Stimulated activated naive CD8-positive, alpha-beta T cell treated with anti-CD3 and anti-CD28 coated beads, Interleukin-15, Interleukin-2, amounts not matched to agents 100 ng/mL and 50 ng/mL, for 24 hours (primary cell): Measurements from ENCODE around the gene DAGLB.
"Not testable (repeated sequence)": the region's sequence is repeated elsewhere in the genome, so short reads cannot be mapped to it uniquely, and the experiment has no call there.

Experiments used
- H3K27ac Mint-ChIP-seq: one replicate; pipeline ENCODE4 v1.8.0; 2021; ENCODE audit warnings: mild to moderate bottlenecking, mixed read lengths
- H3K27me3 Mint-ChIP-seq: one replicate; pipeline ENCODE4 v1.8.0; 2021; ENCODE audit warnings: mixed read lengths
- H3K36me3 Mint-ChIP-seq: one replicate; pipeline ENCODE4 v1.8.0; 2021; ENCODE audit warnings: low read depth, mixed read lengths
- H3K4me1 Mint-ChIP-seq: one replicate; pipeline ENCODE4 v1.8.0; 2021; ENCODE audit warnings: low read depth, mixed read lengths
- H3K4me3 Mint-ChIP-seq: one replicate; pipeline ENCODE4 v1.8.0; 2021; ENCODE audit warnings: mild to moderate bottlenecking, mixed read lengths
- H3K9me3 Mint-ChIP-seq: one replicate; pipeline ENCODE4 v1.8.0; 2021; ENCODE audit warnings: mixed read lengths

The DAGLB gene

GRCh38 chr7:6385110-6385781, 62.5 kb downstream of the DAGLB start:
- Mint-ChIP-seq H3K27me3 (no peaks in the 10 kb centered on the region), H3K27ac (peak overlapping the region; percentile 70), H3K9me3 (no peaks in the 10 kb centered on the region), H3K4me3 (no peak overlapping the region), H3K36me3 (peaks cover 42% of the 10 kb centered on the region), H3K4me1 (peaks cover 68% of the 10 kb centered on the region)

GRCh38 chr7:6384327-6384726, 63.4 kb downstream of the DAGLB start:
- peaks cover 47% of the 10 kb centered on the region for H3K36me3 Mint-ChIP-seq
- H3K27me3 Mint-ChIP-seq: no peaks in the 10 kb centered on the region
- no peaks in the 10 kb centered on the region for H3K9me3 Mint-ChIP-seq
- peaks cover 75% of the 10 kb centered on the region for H3K4me1 Mint-ChIP-seq
- no peak overlapping the region for H3K27ac Mint-ChIP-seq
- no peak overlapping the region for H3K4me3 Mint-ChIP-seq

- Mint-ChIP-seq H3K27me3 (no peaks in the 10 kb centered on the region), H3K4me1 (peaks cover 83% of the 10 kb centered on the region), H3K9me3 (no peaks in the 10 kb centered on the region), H3K36me3 (peaks cover 45% of the 10 kb centered on the region), H3K4me3 (no peak overlapping the region), H3K27ac (peak overlapping the region; percentile 72)
Observed at GRCh38 chr7:6382817-6383216, 64.9 kb downstream of the DAGLB start.

GRCh38 chr7:6381846-6382245, 65.9 kb downstream of the DAGLB start:
- Mint-ChIP-seq H3K27ac (peak overlapping the region; percentile 72), H3K4me1 (peaks cover 84% of the 10 kb centered on the region), H3K36me3 (peaks cover 43% of the 10 kb centered on the region)
- H3K9me3 Mint-ChIP-seq, H3K4me3 Mint-ChIP-seq, H3K27me3 Mint-ChIP-seq: not testable (repeated sequence)

GRCh38 chr7:6380310-6381095, 67.3 kb downstream of the DAGLB start:
- H3K4me3 Mint-ChIP-seq: peak overlapping the region; percentile 15
- H3K9me3 Mint-ChIP-seq: no peaks in the 10 kb centered on the region
- peaks cover 44% of the 10 kb centered on the region for H3K36me3 Mint-ChIP-seq
- no peaks in the 10 kb centered on the region for H3K27me3 Mint-ChIP-seq
- H3K27ac Mint-ChIP-seq: peak overlapping the region; percentile 64
- peaks cover 82% of the 10 kb centered on the region for H3K4me1 Mint-ChIP-seq

- peak overlapping the region; percentile 15 for H3K4me3 Mint-ChIP-seq
- peaks cover 78% of the 10 kb centered on the region for H3K4me1 Mint-ChIP-seq
- peaks cover 47% of the 10 kb centered on the region for H3K36me3 Mint-ChIP-seq
- no peaks in the 10 kb centered on the region for H3K9me3 Mint-ChIP-seq
- H3K27me3 Mint-ChIP-seq: no peaks in the 10 kb centered on the region
- H3K27ac Mint-ChIP-seq: peak overlapping the region; percentile 64
Observed at GRCh38 chr7:6379886-6380285, 67.9 kb downstream of the DAGLB start.

GRCh38 chr7:6378556-6378955, 69.2 kb downstream of the DAGLB start:
- H3K27ac Mint-ChIP-seq: not testable (repeated sequence)

GRCh38 chr7:6376820-6377219, 70.9 kb downstream of the DAGLB start:
- Mint-ChIP-seq H3K4me1 (peaks cover 57% of the 10 kb centered on the region), H3K27ac (peak overlapping the region; percentile 68), H3K27me3 (no peaks in the 10 kb centered on the region), H3K9me3 (no peaks in the 10 kb centered on the region), H3K4me3 (peak overlapping the region; percentile 97), H3K36me3 (peaks cover 37% of the 10 kb centered on the region)

More at GRCh38 chr7:6378556-6378955, 69.2 kb downstream of the DAGLB start:
- Mint-ChIP-seq H3K36me3 (peaks cover 47% of the 10 kb centered on the region), H3K4me1 (peaks cover 74% of the 10 kb centered on the region)
- H3K27me3 Mint-ChIP-seq, H3K4me3 Mint-ChIP-seq, H3K9me3 Mint-ChIP-seq: not testable (repeated sequence)

GRCh38 chr7:6375348-6376101, 72.2 kb downstream of the DAGLB start:
- Mint-ChIP-seq H3K4me1 (peaks cover 44% of the 10 kb centered on the region), H3K27me3 (no peaks in the 10 kb centered on the region), H3K27ac (peak overlapping the region; percentile 90), H3K9me3 (no peaks in the 10 kb centered on the region), H3K36me3 (peaks cover 33% of the 10 kb centered on the region), H3K4me3 (peak overlapping the region; percentile 97)

GRCh38 chr7:6367701-6368211, 80.0 kb downstream of the DAGLB start:
- Mint-ChIP-seq H3K4me3 (no peak overlapping the region), H3K36me3 (no peaks in the 10 kb centered on the region), H3K27me3 (no peaks in the 10 kb centered on the region), H3K4me1 (peaks cover 6% of the 10 kb centered on the region), H3K9me3 (no peaks in the 10 kb centered on the region), H3K27ac (no peak overlapping the region)

GRCh38 chr7:6365451-6365850, 82.3 kb downstream of the DAGLB start:
- Mint-ChIP-seq H3K27me3 (no peaks in the 10 kb centered on the region), H3K36me3 (no peaks in the 10 kb centered on the region), H3K4me1 (peaks cover 6% of the 10 kb centered on the region), H3K4me3 (no peak overlapping the region), H3K27ac (no peak overlapping the region), H3K9me3 (no peaks in the 10 kb centered on the region)

- Mint-ChIP-seq H3K4me3 (no peak overlapping the region), H3K27ac (no peak overlapping the region), H3K36me3 (no peaks in the 10 kb centered on the region), H3K4me1 (no peaks in the 10 kb centered on the region), H3K27me3 (no peaks in the 10 kb centered on the region), H3K9me3 (no peaks in the 10 kb centered on the region)
Observed at GRCh38 chr7:6360841-6361240, 86.9 kb downstream of the DAGLB start.

GRCh38 chr7:6359734-6360133, 88.0 kb downstream of the DAGLB start:
- Mint-ChIP-seq H3K9me3 (no peaks in the 10 kb centered on the region), H3K27me3 (no peaks in the 10 kb centered on the region), H3K27ac (no peak overlapping the region), H3K4me1 (no peaks in the 10 kb centered on the region), H3K36me3 (no peaks in the 10 kb centered on the region), H3K4me3 (no peak overlapping the region)
